Stimulated activated naive CD8-positive, alpha-beta T cell treated with anti-CD3 and anti-CD28 coated beads, Interleukin-15, Interleukin-2, amounts not matched to agents 100 ng/mL and 50 ng/mL, for 24 hours (primary cell): ENCODE results near the gene PRSS56.
"Not testable (repeated sequence)": the region's sequence is repeated elsewhere in the genome, so short reads cannot be mapped to it uniquely, and the experiment has no call there.

Experiments used
- H3K27ac Mint-ChIP-seq: one replicate; pipeline ENCODE4 v1.8.0; 2021; ENCODE audit warnings: mild to moderate bottlenecking, mixed read lengths
- H3K27me3 Mint-ChIP-seq: one replicate; pipeline ENCODE4 v1.8.0; 2021; ENCODE audit warnings: mixed read lengths
- H3K36me3 Mint-ChIP-seq: one replicate; pipeline ENCODE4 v1.8.0; 2021; ENCODE audit warnings: low read depth, mixed read lengths
- H3K4me1 Mint-ChIP-seq: one replicate; pipeline ENCODE4 v1.8.0; 2021; ENCODE audit warnings: low read depth, mixed read lengths
- H3K4me3 Mint-ChIP-seq: one replicate; pipeline ENCODE4 v1.8.0; 2021; ENCODE audit warnings: mild to moderate bottlenecking, mixed read lengths
- H3K9me3 Mint-ChIP-seq: one replicate; pipeline ENCODE4 v1.8.0; 2021; ENCODE audit warnings: mixed read lengths

PRSS56 gene

GRCh38 chr2:232523682-232524597, 3.8 kb downstream of the PRSS56 start:
- Mint-ChIP-seq H3K27me3 (peaks cover 38% of the 10 kb centered on the region), H3K27ac (no peak overlapping the region), H3K9me3 (no peaks in the 10 kb centered on the region), H3K4me1 (peaks cover 17% of the 10 kb centered on the region), H3K36me3 (no peaks in the 10 kb centered on the region), H3K4me3 (no peak overlapping the region)

- H3K36me3 Mint-ChIP-seq: no peaks in the 10 kb centered on the region
- H3K9me3 Mint-ChIP-seq: no peaks in the 10 kb centered on the region
- peaks cover 22% of the 10 kb centered on the region for H3K4me1 Mint-ChIP-seq
- peaks cover 34% of the 10 kb centered on the region for H3K27me3 Mint-ChIP-seq
- no peak overlapping the region for H3K4me3 Mint-ChIP-seq
- H3K27ac Mint-ChIP-seq: no peak overlapping the region
Observed at GRCh38 chr2:232524771-232525170, 4.6 kb downstream of the PRSS56 start.

GRCh38 chr2:232525199-232525598, 5.0 kb downstream of the PRSS56 start:
- Mint-ChIP-seq H3K27ac (no peak overlapping the region), H3K36me3 (no peaks in the 10 kb centered on the region), H3K9me3 (no peaks in the 10 kb centered on the region), H3K4me3 (no peak overlapping the region), H3K27me3 (peaks cover 33% of the 10 kb centered on the region), H3K4me1 (peaks cover 22% of the 10 kb centered on the region)

- no peaks in the 10 kb centered on the region for H3K9me3 Mint-ChIP-seq
- peaks cover 22% of the 10 kb centered on the region for H3K4me1 Mint-ChIP-seq
- H3K4me3 Mint-ChIP-seq: no peak within 1 kb of the TSS
Observed at GRCh38 chr2:232525791-232526371, 5.7 kb downstream of the PRSS56 start, which contains the start of gene CHRND. Gene CHRND (plus strand): TSS chr2:232526160. CDS start chr2:232526216, 56 bp downstream.

GRCh38 chr2:232526372-232526941, 6.3 kb downstream of the PRSS56 start:
- Mint-ChIP-seq H3K9me3 (no peaks in the 10 kb centered on the region), H3K27me3 (peaks cover 27% of the 10 kb centered on the region), H3K27ac (no peak overlapping the region), H3K4me1 (peaks cover 20% of the 10 kb centered on the region), H3K36me3 (no peaks in the 10 kb centered on the region), H3K4me3 (no peak overlapping the region)

More at GRCh38 chr2:232525791-232526371, 5.7 kb downstream of the PRSS56 start, which contains the start of gene CHRND:
- Mint-ChIP-seq H3K27me3 (peaks cover 30% of the 10 kb centered on the region), H3K36me3 (no peaks in the 10 kb centered on the region), H3K27ac (no peak within 1 kb of the TSS)

GRCh38 chr2:232527905-232528470, 7.8 kb downstream of the PRSS56 start:
- H3K4me1 Mint-ChIP-seq: peaks cover 16% of the 10 kb centered on the region
- no peaks in the 10 kb centered on the region for H3K9me3 Mint-ChIP-seq
- H3K27me3 Mint-ChIP-seq: peaks cover 23% of the 10 kb centered on the region
- no peak overlapping the region for H3K4me3 Mint-ChIP-seq
- no peak overlapping the region for H3K27ac Mint-ChIP-seq
- H3K36me3 Mint-ChIP-seq: no peaks in the 10 kb centered on the region

- Mint-ChIP-seq H3K27ac (no peak overlapping the region), H3K4me1 (peaks cover 13% of the 10 kb centered on the region), H3K36me3 (no peaks in the 10 kb centered on the region), H3K9me3 (no peaks in the 10 kb centered on the region), H3K4me3 (no peak overlapping the region), H3K27me3 (peaks cover 18% of the 10 kb centered on the region)
Observed at GRCh38 chr2:232528746-232529460, 8.7 kb downstream of the PRSS56 start.

GRCh38 chr2:232529806-232530547, 9.8 kb downstream of the PRSS56 start:
- Mint-ChIP-seq H3K27ac (no peak overlapping the region), H3K4me3 (no peak overlapping the region), H3K36me3 (no peaks in the 10 kb centered on the region), H3K4me1 (peaks cover 13% of the 10 kb centered on the region), H3K9me3 (no peaks in the 10 kb centered on the region), H3K27me3 (peaks cover 12% of the 10 kb centered on the region)

GRCh38 chr2:232530626-232531260, 10.6 kb downstream of the PRSS56 start:
- H3K36me3 Mint-ChIP-seq: no peaks in the 10 kb centered on the region
- H3K4me3 Mint-ChIP-seq: no peak overlapping the region
- H3K27ac Mint-ChIP-seq: no peak overlapping the region
- H3K4me1 Mint-ChIP-seq: peaks cover 13% of the 10 kb centered on the region
- no peaks in the 10 kb centered on the region for H3K9me3 Mint-ChIP-seq
- H3K27me3 Mint-ChIP-seq: peaks cover 12% of the 10 kb centered on the region

- H3K36me3 Mint-ChIP-seq: no peaks in the 10 kb centered on the region
- peaks cover 13% of the 10 kb centered on the region for H3K4me1 Mint-ChIP-seq
- peaks cover 16% of the 10 kb centered on the region for H3K27me3 Mint-ChIP-seq
- H3K27ac Mint-ChIP-seq: no peak overlapping the region
- no peaks in the 10 kb centered on the region for H3K9me3 Mint-ChIP-seq
- no peak overlapping the region for H3K4me3 Mint-ChIP-seq
Observed at GRCh38 chr2:232532419-232532818, 12.2 kb downstream of the PRSS56 start.

- H3K27me3 Mint-ChIP-seq: peaks cover 17% of the 10 kb centered on the region
- H3K27ac Mint-ChIP-seq, H3K36me3 Mint-ChIP-seq, H3K4me3 Mint-ChIP-seq, H3K9me3 Mint-ChIP-seq: not testable (repeated sequence)
- H3K4me1 Mint-ChIP-seq: peaks cover 13% of the 10 kb centered on the region
Observed at GRCh38 chr2:232532821-232533220, 12.6 kb downstream of the PRSS56 start.

GRCh38 chr2:232533944-232534710, 13.9 kb downstream of the PRSS56 start:
- peaks cover 7% of the 10 kb centered on the region for H3K4me1 Mint-ChIP-seq
- no peak overlapping the region for H3K4me3 Mint-ChIP-seq
- peaks cover 8% of the 10 kb centered on the region for H3K27me3 Mint-ChIP-seq
- no peaks in the 10 kb centered on the region for H3K36me3 Mint-ChIP-seq
- no peak overlapping the region for H3K27ac Mint-ChIP-seq
- H3K9me3 Mint-ChIP-seq: no peaks in the 10 kb centered on the region
